PFSK-1 (cell line): Measurements from ENCODE around the gene ZNF134. TPM values are rescaled to one million over a fixed set of nuclear protein-coding genes. Genes with fewer than 3 reads are reported as not detected.

Experiments
- FOXP2 ChIP-seq: optimal IDR thresholded peaks from 2 replicates; pipeline ENCODE3; 2011; ENCODE audit warnings: borderline replicate concordance, control low read depth, inconsistent platforms; ENCODE audit not compliant: insufficient read depth; ENCODE audit errors: extremely low read length, extremely low read depth
- POLR2AphosphoS5 ChIP-seq: IDR thresholded peaks from 2 replicates; pipeline ENCODE4 v1.6.1; 2012; ENCODE audit warnings: low read depth, mild to moderate bottlenecking, control low read depth, low read length, moderate library complexity
- SIN3A ChIP-seq: IDR thresholded peaks from 2 replicates; pipeline ENCODE4 v1.6.1; 2012; ENCODE audit warnings: mild to moderate bottlenecking, low read length, moderate library complexity, borderline replicate concordance; ENCODE audit not compliant: insufficient read depth
- TAF1 ChIP-seq: IDR thresholded peaks from 2 replicates; pipeline ENCODE4 v1.6.1; 2012; ENCODE audit warnings: low read length, control low read depth, borderline replicate concordance; ENCODE audit not compliant: insufficient read depth
- polyA plus RNA-seq: library from polyadenylated mRNA; unstranded; fragments of >200 nt; gene quantifications from one replicate; pipeline ENCODE4 v1.2.1, GENCODE V29; 2012; ENCODE audit warnings: low read depth, missing spikeins; ENCODE audit not compliant: insufficient read length
- TF ChIP-seq, protein P1 (sequence below), 2 experiments: IDR thresholded peaks; 2 replicates each; pipeline versions ENCODE4 v1.6.1 to v1.8.0; 2011 to 2012; ENCODE audit warnings: low read depth in 2 of 2, low read length in 2 of 2, control low read depth in 1 of 2, inconsistent platforms in 1 of 2, mild to moderate bottlenecking in 1 of 2, moderate library complexity in 1 of 2; ENCODE audit not compliant: insufficient read depth in 1 of 2

Gene ZNF134
- 7.4 TPM for polyA plus RNA-seq

DNA sequence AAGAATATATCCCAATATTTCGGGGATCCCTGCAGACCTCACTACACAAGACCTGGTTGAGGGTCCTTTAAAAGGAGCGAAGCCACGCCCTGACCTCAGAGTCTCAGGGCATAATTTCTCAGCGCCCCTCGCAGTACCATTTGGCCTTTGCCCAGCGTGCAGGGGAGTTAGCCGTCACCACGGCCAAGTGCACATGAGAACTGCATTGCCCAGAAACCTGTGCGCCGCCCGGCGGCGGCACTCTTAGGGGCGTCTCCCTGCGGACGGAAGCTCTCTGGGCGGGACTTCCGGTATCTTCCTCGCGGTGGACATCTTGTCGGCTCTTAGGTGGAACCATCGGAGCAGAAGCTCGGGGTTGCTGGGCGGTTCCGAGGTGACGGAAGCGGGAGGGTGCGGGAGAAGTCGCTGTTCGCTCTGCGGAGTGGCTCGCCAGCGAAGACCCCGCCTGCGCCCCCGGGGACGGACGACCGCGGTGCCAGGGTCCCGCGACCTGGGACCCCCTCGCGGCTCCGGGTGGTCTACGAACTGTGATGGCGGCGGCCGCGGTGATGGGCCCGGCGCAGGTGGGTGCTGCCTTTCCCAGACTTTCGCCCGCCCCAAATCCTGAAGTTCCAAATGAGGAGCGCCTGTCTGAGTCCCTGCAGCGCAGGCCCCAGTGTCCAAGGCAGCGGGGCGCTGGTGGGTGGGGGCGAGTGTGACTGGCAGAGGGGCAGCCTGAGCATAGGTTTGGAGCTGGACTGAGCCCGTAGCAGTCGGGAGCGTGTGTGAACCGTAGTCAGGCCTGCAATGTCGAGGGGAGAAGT lies at the start of gene ZNF134:
TSS of gene ZNF134 (plus strand) at position 302 of the 803 bp plus-strand sequence. CDS start 5,227 bp downstream, outside the sequence.
- TF ChIP-seq SIN3A = no peak
- peak; percentile 82 for TF ChIP-seq POLR2AphosphoS5
- TF ChIP-seq FOXP2 = peak; percentile 44
- TF ChIP-seq TAF1 = peak; percentile 85; the same call in 1 of the 2 replicates
- TF ChIP-seq, protein P1, sequence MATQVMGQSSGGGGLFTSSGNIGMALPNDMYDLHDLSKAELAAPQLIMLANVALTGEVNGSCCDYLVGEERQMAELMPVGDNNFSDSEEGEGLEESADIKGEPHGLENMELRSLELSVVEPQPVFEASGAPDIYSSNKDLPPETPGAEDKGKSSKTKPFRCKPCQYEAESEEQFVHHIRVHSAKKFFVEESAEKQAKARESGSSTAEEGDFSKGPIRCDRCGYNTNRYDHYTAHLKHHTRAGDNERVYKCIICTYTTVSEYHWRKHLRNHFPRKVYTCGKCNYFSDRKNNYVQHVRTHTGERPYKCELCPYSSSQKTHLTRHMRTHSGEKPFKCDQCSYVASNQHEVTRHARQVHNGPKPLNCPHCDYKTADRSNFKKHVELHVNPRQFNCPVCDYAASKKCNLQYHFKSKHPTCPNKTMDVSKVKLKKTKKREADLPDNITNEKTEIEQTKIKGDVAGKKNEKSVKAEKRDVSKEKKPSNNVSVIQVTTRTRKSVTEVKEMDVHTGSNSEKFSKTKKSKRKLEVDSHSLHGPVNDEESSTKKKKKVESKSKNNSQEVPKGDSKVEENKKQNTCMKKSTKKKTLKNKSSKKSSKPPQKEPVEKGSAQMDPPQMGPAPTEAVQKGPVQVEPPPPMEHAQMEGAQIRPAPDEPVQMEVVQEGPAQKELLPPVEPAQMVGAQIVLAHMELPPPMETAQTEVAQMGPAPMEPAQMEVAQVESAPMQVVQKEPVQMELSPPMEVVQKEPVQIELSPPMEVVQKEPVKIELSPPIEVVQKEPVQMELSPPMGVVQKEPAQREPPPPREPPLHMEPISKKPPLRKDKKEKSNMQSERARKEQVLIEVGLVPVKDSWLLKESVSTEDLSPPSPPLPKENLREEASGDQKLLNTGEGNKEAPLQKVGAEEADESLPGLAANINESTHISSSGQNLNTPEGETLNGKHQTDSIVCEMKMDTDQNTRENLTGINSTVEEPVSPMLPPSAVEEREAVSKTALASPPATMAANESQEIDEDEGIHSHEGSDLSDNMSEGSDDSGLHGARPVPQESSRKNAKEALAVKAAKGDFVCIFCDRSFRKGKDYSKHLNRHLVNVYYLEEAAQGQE (IDR thresholded peaks at IDR 0.05; ENCODE audit: insufficient read depth in 1 of 2, low read depth in 2 of 2, low read length in 2 of 2) = peak in 1 of 2 experiments; percentile 34; a peak in 1 of 4 replicates

DNA sequence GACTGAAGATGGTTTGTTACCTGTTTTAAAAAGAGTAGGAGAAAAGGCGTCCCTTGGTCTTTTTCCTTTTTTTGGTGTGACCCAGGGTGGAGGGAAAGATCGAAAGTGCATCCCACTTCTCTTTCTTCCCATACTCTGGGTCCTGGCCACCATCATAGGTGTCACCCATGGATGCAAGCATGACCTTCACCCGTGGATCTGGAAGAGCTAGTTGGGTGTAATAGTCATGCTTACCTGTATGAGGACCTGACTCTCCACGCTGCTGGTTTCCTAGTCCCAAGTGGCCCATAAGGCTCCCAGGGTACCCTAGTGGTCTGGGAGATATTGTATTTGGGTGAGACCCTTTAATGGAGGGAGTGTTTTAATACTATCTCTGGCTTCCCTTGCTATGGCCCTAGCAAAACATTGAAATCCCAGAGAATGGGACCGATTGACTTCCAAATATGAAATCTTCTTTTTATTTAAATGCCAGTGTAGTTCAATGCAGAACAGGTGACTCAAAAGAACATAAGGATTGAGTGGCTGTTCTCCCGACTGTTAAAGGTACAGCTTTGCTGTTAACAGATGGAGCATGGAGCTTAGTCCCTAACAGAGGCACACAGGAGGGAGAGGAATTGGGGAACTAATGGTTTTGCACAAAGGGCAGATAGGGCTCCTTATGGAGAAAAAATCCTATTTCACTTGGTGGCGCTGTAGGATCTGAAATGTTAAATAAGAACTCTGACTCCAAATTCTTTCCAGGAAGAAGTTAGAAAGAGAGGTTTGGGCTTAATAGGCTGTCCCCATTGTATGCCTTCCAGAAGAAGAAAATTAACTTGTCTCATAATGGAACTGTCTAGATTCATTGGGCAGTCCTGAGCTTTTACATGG lies 47.4 kb upstream of the ZNF134 start:
- no peak for TF ChIP-seq POLR2AphosphoS5
- no peak for TF ChIP-seq SIN3A
- no peak for TF ChIP-seq FOXP2
- TF ChIP-seq TAF1 = no peak
- TF ChIP-seq, protein P1 (IDR thresholded peaks at IDR 0.05; ENCODE audit: insufficient read depth in 1 of 2, low read depth in 2 of 2, low read length in 2 of 2) = no peak

DNA sequence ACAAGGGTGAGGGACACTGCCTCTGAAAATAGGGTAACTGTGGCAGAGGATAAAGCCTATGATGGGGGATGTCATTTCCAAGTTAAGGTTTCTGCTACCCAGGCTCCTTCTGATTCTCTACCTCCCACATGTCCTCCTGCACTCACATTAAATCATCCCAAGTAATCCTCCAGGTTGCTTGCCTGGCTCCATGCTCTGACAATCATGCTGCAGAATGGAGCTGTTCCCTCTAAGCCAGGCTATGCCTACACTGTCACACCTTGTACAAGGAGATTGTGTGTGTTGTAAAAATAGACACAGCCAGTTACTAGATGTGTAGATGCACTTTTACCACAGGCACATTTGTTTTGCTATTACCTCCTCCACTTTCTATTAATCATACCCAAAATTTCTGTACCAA lies 43.3 kb upstream of the ZNF134 start:
- TF ChIP-seq POLR2AphosphoS5 = 0 out of 2 replicates have a peak, but pooled peaks have one; percentile 0
- TF ChIP-seq, protein P1 (IDR thresholded peaks at IDR 0.05; ENCODE audit: insufficient read depth in 1 of 2, low read depth in 2 of 2, low read length in 2 of 2) = no peak

DNA sequence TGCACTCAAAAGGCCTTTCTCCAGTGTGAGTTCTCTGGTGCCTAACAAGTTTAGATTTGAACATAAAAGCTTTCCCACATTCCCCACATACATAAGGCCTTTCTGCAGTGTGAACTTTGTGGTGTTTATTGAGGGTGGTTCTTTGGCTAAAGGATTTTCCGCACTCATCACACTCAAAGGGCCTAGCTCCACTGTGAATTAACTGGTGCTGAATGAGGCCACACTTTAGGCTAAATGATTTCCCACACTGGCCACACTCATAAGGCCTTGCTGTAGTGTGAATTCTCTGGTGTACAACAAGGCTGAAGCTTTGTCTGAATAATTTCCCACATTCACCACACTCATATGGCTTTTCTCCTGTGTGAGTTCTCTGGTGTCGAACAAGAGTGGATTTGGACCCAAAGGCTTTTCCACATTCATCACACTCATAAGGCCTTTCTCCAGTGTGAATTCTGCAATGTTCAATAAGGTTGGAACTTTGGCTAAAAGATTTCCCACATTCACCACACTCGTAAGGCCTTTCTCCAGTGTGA lies 41.6 kb upstream of the ZNF134 start:
- no peak for TF ChIP-seq TAF1
- TF ChIP-seq FOXP2 = no peak
- TF ChIP-seq, protein P1 (IDR thresholded peaks at IDR 0.05; ENCODE audit: insufficient read depth in 1 of 2, low read depth in 2 of 2, low read length in 2 of 2) = no peak
- no peak for TF ChIP-seq POLR2AphosphoS5
- no peak for TF ChIP-seq SIN3A
